H1 (cell line): ENCODE results near the gene ILKAP. TPM values are rescaled to one million over a fixed set of nuclear protein-coding genes. Genes with fewer than 3 reads are reported as not detected.

Experiments
- CHD7 ChIP-seq: fragments of 300-600 bp; sonication (generic); IDR thresholded peaks from 2 replicates; pipeline ENCODE4 v1.7.1; 2012; ENCODE audit warnings: low read length, moderate library complexity, mild to moderate bottlenecking, inconsistent platforms; ENCODE audit not compliant: insufficient replicate concordance
- EGR1 ChIP-seq: IDR thresholded peaks from 2 replicates; pipeline ENCODE4 v1.6.1; 2011; ENCODE audit warnings: low read depth, low read length, borderline replicate concordance
- FOSL1 ChIP-seq: IDR thresholded peaks from 2 replicates; pipeline ENCODE4 v1.6.1; 2011; ENCODE audit warnings: mild to moderate bottlenecking, low read depth, low read length, moderate library complexity; ENCODE audit not compliant: insufficient read depth
- HDAC6 ChIP-seq: IDR thresholded peaks from one replicate; pipeline ENCODE4 v1.7.1; 2012; ENCODE audit warnings: low read depth, mild to moderate bottlenecking, inconsistent platforms, low read length, moderate library complexity
- KDM4A ChIP-seq: IDR thresholded peaks from one replicate; pipeline ENCODE4 v1.7.1; 2012; ENCODE audit warnings: low read depth, mild to moderate bottlenecking, moderate library complexity, low read length, inconsistent platforms; ENCODE audit not compliant: severe bottlenecking
- KDM5A ChIP-seq: fragments of 200-600 bp; IDR thresholded peaks from 2 replicates; pipeline ENCODE4 v1.7.1; 2012; ENCODE audit warnings: mild to moderate bottlenecking, low read length, inconsistent platforms, mixed read lengths
- POLR2AphosphoS5 ChIP-seq: IDR thresholded peaks from 2 replicates; pipeline ENCODE4 v1.6.1; 2011; ENCODE audit warnings: low read depth, low read length
- POU5F1 ChIP-seq: IDR thresholded peaks from 2 replicates; pipeline ENCODE4 v1.6.1; 2011; ENCODE audit warnings: low read depth, mild to moderate bottlenecking, low read length, moderate library complexity
- RAD21 ChIP-seq, 2 experiments: IDR thresholded peaks in 1 of 2; conservative IDR thresholded peaks in 1 of 2; 2 replicates each; pipeline ENCODE4 v1.6.1; 2011; ENCODE audit warnings: low read depth in 2 of 2, low read length in 2 of 2, improper control_type of control experiment in 1 of 2, inconsistent platforms in 1 of 2, mild to moderate bottlenecking in 1 of 2, moderate library complexity in 1 of 2
- SIX5 ChIP-seq: IDR thresholded peaks from 2 replicates; pipeline ENCODE4 v1.6.1; 2011; ENCODE audit warnings: mild to moderate bottlenecking, low read depth, low read length
- SP4 ChIP-seq: IDR thresholded peaks from 2 replicates; pipeline ENCODE4 v1.6.1; 2012; ENCODE audit warnings: low read length, inconsistent platforms
- polyA plus RNA-seq, 7 experiments: library from polyadenylated mRNA; depleted of rRNA in 3 of 7; stranded (reverse) in 5 of 7; unstranded in 2 of 7; fragments of >200 nt in 5 of 7; fragments of 200-250 nt in 2 of 7; gene quantifications; 1 replicate in 5 of 7; 2 replicates in 1 of 7; 4 replicates in 1 of 7; pipeline versions ENCODE4 v1.2.1 to v1.2.3, GENCODE V29; 2011 to 2013; ENCODE audit warnings: missing spikeins in 2 of 7, mixed read lengths in 2 of 7
- total RNA-seq: library from RNA; stranded (reverse); fragmentation: NEBNext Ultra II Directional; extraction: Animal tissue kit (Norgen Biotek cat#: 25700); gene quantifications from 2 replicates; pipeline ENCODE4 v1.2.1, GENCODE V29; 2021

ILKAP gene
- total and polyA plus RNA-seq, 2 of the 8 experiments (the other 6 are each of a cell fraction or from before 2014, with no cell fraction given): 23.5 to 33.8 TPM

DNA sequence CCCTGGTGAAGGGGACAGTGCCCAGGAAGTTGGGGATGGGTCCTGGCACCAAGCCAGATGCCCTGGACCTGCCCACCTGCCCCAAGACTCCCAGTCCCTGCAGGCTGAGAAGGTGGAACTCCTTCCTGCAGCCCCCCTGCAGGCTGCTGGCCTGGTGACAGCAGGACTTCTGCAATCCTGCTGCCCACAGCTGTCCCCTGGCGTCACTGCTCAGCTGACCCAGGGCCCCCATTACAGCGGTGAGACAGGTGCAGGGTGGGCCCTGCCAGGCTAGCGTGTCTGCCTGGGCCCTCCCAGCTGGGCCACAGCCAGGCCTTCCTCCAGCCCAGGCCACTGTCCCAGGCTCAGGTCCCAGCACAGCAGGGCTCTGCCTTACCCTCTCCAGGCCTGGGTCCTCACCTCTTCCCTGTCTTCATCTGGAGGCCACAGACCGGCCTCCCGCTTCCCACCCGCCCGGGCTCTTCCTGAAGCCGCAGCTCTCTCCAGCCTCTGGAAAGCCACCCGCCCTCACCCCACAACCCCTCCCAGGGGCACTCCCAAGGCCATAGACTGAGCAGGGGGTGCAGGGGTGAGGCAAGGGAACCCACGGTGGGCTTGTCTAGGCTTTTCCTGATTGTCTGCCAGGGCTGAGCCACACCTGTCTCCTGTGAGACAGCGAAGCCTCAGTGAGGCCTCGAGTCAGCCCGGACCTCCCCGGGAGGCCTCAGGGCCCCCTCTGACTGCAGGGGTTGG is 53.5 kb downstream of the ILKAP start (continued):
- TF ChIP-seq CHD7: no peak
- TF ChIP-seq SP4: no peak
- no peak for TF ChIP-seq SIX5
- no peak for TF ChIP-seq POU5F1
- no peak for TF ChIP-seq RAD21 (IDR thresholded peaks at IDR 0.05 in 1 of 2, conservative IDR thresholded peaks at IDR 0.05 in 1 of 2; ENCODE audit: low read depth in 2 of 2, low read length in 2 of 2)
- no peak for TF ChIP-seq HDAC6
- TF ChIP-seq KDM5A: no peak
- TF ChIP-seq FOSL1: no peak
- TF ChIP-seq POLR2AphosphoS5: no peak
- TF ChIP-seq KDM4A: no peak
- no peak for TF ChIP-seq EGR1
